DMS53 treated with DMSO at 0.1 percent for 48 hours (cell line): ENCODE results near the gene RMRP.
A peak's percentile ranks its signal among the peaks of the same experiment; 100 is the strongest.

Source experiments
- DNase-seq: peaks from one replicate; lab custom pipeline; 2025; ENCODE audit not compliant: unreplicated experiment; lab: John Stamatoyannopoulos, UW

The RMRP gene

GRCh38 chr9:35687306-35687705, 29.5 kb upstream of the RMRP start:
- no peak for DNase-seq

DNA sequence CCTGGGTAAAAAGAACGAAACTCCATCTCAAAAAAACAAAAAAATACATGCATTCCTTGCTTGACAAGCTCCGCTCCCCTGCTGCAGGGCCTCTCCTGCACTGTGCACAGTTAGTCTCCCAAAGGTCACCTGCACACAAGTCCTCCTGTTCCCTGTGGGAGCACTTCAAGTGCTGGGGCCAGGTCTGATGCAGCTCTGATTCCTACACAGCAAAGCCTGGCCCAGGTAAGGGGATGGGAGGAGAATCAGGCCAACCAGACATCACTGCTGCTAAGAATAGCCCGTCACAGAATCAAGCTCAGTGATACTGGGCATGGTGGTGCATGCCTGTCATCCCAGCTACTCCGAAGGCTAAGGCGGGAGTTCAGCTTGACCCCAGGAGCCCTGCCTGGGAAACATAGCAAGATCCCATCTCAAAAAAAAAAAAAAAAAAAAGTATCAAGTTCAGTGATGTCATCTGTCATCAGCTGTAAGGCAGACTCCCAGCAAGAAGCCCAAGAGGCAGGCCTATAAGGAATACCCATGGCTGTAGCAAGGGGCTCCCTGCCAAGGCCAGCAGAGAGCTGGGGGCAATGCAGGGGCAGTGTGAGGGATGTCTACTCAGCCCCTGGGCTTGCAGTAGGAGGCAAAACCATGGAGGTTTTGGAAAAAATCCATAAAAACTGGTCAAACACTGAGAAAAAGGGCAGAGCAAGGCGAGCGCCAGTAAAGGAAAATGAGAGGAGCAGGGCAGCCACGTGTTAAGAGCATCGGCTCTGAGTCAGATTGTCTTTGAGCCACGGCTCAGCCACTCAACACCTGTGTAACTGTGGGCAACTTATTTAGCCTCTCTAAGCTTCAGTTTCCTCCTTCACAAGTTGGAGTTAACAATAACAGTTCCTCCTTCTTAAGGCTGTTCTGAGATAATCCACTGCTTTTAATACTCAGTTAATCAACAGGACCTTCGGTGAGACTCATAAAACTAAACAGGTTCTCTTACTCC, 28.7 kb upstream of the RMRP start:
- no peak for DNase-seq

DNA sequence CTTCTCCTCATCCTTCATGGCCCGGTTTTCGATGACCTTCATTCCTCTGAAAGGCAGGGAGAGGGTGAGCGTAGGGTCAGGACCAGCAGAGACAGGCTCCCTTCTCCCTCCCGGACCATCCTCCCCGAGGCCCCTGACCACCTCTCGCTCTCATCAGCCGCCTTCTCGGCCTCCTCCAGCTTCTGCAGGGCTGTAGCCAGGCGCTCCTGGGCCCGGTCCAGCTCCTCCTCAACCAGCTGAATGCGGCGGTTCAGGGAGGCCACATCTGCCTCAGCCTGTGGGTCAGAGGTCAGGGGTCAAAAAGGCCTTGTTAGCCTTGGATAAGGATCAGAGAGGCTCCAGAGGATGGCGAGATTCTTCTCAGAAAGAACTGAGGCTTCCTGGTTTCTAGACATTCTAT, 27.7 kb upstream of the RMRP start:
- DNase-seq, result no peak

- no peak for DNase-seq
These were observed 27.1 kb upstream of the RMRP start for GRCh38 chr9:35684921-35685320.

DNA sequence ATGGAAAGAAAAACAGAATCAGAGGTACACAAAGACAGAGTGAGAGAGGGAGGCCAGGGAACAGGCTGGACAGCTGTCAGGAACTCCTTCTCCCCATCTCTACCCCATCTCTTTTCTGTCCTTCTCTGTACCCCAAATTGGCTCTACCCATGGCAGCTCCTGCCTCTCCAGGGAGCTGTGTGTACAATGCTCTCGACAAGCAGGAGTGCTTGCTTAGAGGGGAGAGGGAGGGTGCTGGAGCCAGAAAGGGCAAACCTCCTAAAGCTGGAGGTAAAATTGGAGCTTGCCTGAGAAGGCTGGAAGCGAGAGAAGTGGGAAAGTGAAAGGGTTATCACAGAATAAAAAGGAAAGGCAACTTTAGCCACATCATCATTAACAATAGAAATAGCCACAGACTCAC, 25.5 kb upstream of the RMRP start:
- no peak for DNase-seq

DNA sequence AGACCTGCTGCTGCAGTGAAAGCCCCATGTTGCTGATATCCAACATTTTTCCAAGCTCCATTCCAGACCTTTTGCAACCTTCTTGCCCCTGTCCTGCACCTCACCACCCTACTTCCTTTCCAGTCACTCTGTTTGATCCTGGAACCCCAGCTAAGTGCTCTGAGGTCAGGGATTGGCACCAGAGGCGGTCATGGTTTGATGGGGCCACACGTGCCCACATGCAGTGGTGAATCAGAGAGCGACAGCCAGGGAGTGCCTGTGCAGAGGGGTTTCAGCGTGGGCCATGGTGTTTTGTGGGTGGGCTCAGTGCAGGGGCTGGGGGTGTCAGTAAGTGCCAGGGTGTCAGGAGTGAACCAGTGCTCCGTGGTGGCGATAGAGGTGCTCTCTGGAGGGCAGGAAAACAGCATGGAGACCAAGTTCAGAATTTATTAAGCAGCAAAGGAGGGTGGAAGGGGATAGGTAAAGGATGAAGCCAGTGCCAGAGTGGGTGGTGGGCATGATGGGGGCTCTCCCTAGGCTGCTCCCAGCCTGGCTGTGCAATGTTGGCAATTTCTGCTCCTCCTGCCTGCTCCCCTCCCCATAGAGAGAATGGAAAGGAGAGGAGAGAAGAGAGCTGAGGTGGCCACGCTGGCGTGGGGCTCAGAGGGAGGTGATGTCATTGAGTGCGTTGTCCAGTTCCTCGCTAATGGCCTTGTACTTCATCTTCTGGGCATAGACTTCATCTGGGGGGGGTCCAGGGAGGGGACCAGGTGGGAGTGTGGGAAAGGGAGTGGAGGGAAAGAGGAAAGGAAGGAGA, 24.9 kb upstream of the RMRP start:
- no peak for DNase-seq

DNA sequence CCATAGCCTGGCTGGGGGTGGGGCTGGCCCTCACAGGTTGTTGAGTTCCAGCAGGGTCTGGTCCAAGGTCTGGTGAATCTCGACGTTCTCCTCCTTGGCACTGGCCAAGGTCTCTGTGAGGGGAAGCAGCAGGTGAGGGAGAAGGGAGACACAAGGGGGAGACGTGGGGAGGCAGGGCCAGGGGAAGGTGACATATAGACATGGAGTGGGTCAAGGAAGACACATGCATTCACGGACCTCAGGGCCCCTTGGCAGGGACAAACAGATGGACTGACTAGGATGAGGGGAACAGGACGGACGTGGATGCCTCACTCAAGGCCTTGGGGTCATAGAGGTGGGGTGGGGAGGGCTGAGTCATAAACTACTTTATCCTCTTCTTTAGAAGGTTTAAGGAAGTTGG, 24.2 kb upstream of the RMRP start:
- DNase-seq, result no peak

DNA sequence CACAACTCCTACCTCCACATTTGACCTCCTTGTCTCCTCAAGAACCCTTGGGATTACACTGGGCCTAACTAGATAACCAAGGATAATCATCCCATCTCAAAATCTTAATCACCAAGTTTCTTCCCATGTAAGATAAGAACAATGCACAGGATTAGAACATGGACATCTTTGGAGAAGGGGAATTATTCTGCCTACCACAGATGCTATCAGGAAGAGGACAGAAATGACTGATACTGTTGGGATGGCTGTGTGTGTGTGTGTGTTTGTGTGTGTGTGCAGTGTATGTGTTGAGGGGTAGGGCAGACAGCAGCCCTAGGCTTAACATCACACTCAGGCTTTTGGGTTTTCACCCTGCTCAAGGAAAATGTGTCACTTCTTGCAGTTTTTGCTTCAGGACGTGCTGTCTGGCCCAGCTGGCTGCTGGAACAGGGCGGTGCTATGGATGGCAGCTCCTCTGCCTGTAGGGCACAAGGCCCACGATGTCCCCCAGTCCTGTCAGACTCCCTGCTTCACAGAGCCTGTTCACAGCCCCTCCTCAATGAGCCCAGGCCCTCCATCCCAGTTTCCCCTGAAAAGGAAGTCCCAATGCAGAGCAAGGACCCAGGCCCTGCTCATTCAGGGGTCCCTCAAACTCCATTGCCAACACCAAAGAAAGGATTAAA, 23.7 kb upstream of the RMRP start:
- DNase-seq, result no peak

DNA sequence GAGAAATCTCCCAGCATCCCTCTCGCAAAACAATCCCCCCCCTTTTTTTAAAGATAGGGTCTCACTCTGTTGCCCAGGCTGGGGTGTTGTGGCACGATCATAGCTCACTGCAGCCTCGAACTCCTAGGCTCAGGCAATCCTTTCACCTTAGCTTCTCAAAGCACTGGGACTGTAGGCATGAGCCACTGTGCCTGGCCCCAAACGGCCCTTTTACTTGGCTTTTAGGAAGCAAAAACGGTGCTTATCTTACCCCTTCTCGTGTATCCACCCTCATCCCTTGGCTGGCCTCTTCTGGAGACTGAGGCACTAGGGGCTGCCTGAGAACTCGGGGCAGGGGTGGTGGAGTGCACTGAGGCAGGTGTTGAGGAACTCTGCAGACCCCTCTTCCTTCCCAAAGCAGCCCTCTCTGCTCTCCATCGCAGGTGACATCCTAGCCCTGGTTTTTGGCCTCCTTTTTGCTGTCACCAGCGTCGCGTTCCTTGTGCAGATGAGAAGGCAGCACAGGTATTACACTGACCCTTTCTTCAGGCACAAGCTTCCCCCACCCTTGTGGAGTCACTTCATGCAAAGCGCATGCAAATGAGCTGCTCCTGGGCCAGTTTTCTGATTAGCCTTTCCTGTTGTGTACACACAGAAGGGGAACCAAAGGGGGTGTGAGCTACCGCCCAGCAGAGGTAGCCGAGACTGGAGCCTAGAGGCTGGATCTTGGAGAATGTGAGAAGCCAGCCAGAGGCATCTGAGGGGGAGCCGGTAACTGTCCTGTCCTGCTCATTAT, 22.7 kb upstream of the RMRP start:
- DNase-seq, result no peak

GRCh38 chr9:35679766-35680330, 22.0 kb upstream of the RMRP start:
- no peak for DNase-seq

- no peak for DNase-seq
These were observed 21.3 kb upstream of the RMRP start for GRCh38 chr9:35679091-35679490.

GRCh38 chr9:35675732-35676392, 18.0 kb upstream of the RMRP start:
- no peak for DNase-seq

GRCh38 chr9:35675204-35675603, 17.4 kb upstream of the RMRP start:
- no peak for DNase-seq

DNA sequence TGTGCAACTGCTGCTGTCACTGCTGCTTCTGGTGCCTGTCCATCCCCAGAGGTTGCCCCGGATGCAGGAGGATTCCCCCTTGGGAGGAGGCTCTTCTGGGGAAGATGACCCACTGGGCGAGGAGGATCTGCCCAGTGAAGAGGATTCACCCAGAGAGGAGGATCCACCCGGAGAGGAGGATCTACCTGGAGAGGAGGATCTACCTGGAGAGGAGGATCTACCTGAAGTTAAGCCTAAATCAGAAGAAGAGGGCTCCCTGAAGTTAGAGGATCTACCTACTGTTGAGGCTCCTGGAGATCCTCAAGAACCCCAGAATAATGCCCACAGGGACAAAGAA, 16.2 kb upstream of the RMRP start:
- no peak for DNase-seq

DNA sequence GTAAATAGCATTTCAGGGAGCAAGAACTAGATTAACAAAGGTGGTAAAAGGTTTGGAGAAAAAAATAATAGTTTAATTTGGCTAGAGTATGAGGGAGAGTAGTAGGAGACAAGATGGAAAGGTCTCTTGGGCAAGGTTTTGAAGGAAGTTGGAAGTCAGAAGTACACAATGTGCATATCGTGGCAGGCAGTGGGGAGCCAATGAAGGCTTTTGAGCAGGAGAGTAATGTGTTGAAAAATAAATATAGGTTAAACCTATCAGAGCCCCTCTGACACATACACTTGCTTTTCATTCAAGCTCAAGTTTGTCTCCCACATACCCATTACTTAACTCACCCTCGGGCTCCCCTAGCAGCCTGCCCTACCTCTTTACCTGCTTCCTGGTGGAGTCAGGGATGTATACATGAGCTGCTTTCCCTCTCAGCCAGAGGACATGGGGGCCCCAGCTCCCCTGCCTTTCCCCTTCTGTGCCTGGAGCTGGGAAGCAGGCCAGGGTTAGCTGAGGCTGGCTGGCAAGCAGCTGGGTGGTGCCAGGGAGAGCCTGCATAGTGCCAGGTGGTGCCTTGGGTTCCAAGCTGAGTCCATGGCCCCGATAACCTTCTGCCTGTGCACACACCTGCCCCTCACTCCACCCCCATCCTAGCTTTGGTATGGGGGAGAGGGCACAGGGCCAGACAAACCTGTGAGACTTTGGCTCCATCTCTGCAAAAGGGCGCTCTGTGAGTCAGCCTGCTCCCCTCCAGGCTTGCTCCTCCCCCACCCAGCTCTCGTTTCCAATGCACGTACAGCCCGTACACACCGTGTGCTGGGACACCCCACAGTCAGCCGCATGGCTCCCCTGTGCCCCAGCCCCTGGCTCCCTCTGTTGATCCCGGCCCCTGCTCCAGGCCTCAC, 15.6 kb upstream of the RMRP start, which contains the start of gene CA9:
Gene CA9 (plus strand): TSS at position 797 of the 893 bp plus-strand sequence. CDS start 32 bp downstream, at position 829.
- DNase-seq, result peak; percentile 13

- peak; percentile 78 for DNase-seq
These were observed 11.7 kb upstream of the RMRP start for GRCh38 chr9:35669331-35670145.

DNA sequence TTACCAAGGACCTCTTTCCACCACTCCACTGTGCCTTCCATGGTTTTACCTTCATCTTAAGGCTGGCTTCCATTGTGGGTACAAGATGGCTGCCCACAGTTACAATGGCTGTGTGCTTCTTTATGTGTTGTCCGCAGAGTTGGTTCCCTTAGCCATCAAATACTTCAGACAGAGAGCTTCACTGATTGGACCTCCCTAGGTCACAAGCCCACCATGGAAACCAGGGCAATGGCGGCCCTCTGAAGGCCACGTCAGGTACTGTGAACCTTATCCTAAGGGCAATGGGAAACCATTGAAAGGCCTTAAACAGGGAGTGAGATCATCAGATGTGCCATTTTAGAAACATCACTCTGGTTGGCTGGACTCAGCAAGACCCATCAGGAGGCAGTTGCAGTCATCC, 10.1 kb upstream of the RMRP start:
- no peak for DNase-seq

GRCh38 chr9:35666549-35666948, 8.7 kb upstream of the RMRP start:
- DNase-seq, result no peak
